Stomach (tissue), 9 donors: ENCODE results near the gene HOXD8. TPM values are rescaled to one million over a fixed set of nuclear protein-coding genes. Genes with fewer than 3 reads are reported as not detected.

Source experiments
- DNase-seq, 2 donors: peaks; one replicate each; pipeline versions ENCODE4 v3.0.0 to v3.0.0-alpha.2; 2013 to 2019
- H3K27ac ChIP-seq, 5 donors: fragments of 200-600 bp in 4 of 5; sonication (generic) in 4 of 5; one replicate each; pipeline ENCODE4 v1.5.1; 2013 to 2019; ENCODE audit warnings: mild to moderate bottlenecking in 1 of 5, moderate library complexity in 1 of 5
- H3K27me3 ChIP-seq, 3 donors: fragments of 200-600 bp; sonication (generic); one replicate each; pipeline ENCODE4 v1.5.1; 2017 to 2019; ENCODE audit warnings: mixed run types in 1 of 3
- H3K36me3 ChIP-seq, 4 donors: fragments of 200-600 bp; sonication (generic); 1 replicate in 3 of 4; 2 replicates in 1 of 4; pipeline ENCODE4 v1.5.1; 2016 to 2019
- H3K4me1 ChIP-seq, 4 donors: fragments of 200-600 bp; sonication (generic); one replicate each; pipeline ENCODE4 v1.5.1; 2016 to 2019
- H3K4me3 ChIP-seq, 4 donors: fragments of 200-600 bp; sonication (generic) in 3 of 4; one replicate each; pipeline ENCODE4 v1.5.1; 2016 to 2019; ENCODE audit warnings: mild to moderate bottlenecking in 1 of 4
- H3K9me3 ChIP-seq, 4 donors: fragments of 200-600 bp; sonication (generic); one replicate each; pipeline ENCODE4 v1.5.1; 2016 to 2019
- CTCF ChIP-seq, 7 experiments: fragments of 450-650 bp in 4 of 7; fragments of 200-600 bp in 3 of 7; sonication (generic) in 3 of 7; IDR thresholded peaks; one replicate each; pipeline ENCODE4 v1.5.1; 2016 to 2019; ENCODE audit warnings: antibody characterized with exemption in 7 of 7, control low read depth in 2 of 7, mild to moderate bottlenecking in 1 of 7
- EP300 ChIP-seq: sonication (generic); formaldehyde crosslinking; IDR thresholded peaks from one replicate; pipeline ENCODE4 v1.6.1; 2017; ENCODE audit warnings: antibody characterized with exemption
- POLR2A ChIP-seq, 4 donors: fragments of 450-650 bp; IDR thresholded peaks; one replicate each; pipeline ENCODE4 v1.6.1; 2016; ENCODE audit warnings: antibody characterized with exemption in 4 of 4, control low read depth in 2 of 4, mild to moderate bottlenecking in 1 of 4, moderate library complexity in 1 of 4
- POLR2AphosphoS5 ChIP-seq, 3 donors: sonication (generic); formaldehyde crosslinking; IDR thresholded peaks; one replicate each; pipeline ENCODE4 v1.6.1; 2016; ENCODE audit warnings: antibody characterized with exemption in 3 of 3
- WGBS, 5 donors: extraction: QIAGEN DNeasy Blood & Tissue Kit in 3 of 5; methylation state at CpG; one replicate each; pipeline versions ENCODE4 v1.1.5 to v1.1.7; 2013 to 2018; 5-methylcytosine and 5-hydroxymethylcytosine counted together
- intact Hi-C: fragments of 100-400 bp; cut with DNase I; formaldehyde crosslinking; loops from one replicate; pipeline ENCODE4 v1.15.1; 2023; ENCODE audit warnings: low total_unique reads
- polyA plus RNA-seq, 3 donors: library from polyadenylated mRNA; stranded (reverse); fragments of 200-250 nt; gene quantifications; one replicate each; pipeline ENCODE4 v1.2.3, GENCODE V29; 2013
- total RNA-seq, 5 donors: library from RNA; depleted of rRNA; stranded (reverse); fragments of >200 nt; gene quantifications; one replicate each; pipeline versions ENCODE4 v1.1.0 to v1.2.3, GENCODE V29; 2014 to 2016
- donor health status: healthy with polysubstance abuse.
- donor health status: Bipolar disorder and iron deficiency.
- donor health status: healthy.

HOXD8 gene
- total and polyA plus RNA-seq, 8 donors: 0.58 to 15.9 (median 1.8) TPM; not detected in 2

GRCh38 chr2:176149481-176149938 lies 20.0 kb downstream of the HOXD8 start:
- no peak overlapping the region for H3K4me3 ChIP-seq
- H3K27ac ChIP-seq: no peak overlapping the region
- WGBS, 5 donors: 15 to 30% (median 20%) methylated on average over 22 of the region's 22 CpGs
- H3K4me1 ChIP-seq: peaks cover 0 to 22% (median 9%) of the 10 kb centered on the region in 4 donors
- DNase-seq: peak in 1 of 2 donors; percentile 17
- no peaks in the 10 kb centered on the region for H3K9me3 ChIP-seq
- TF ChIP-seq EP300 (no peak), POLR2A (IDR thresholded peaks at IDR 0.05) (no peak), POLR2AphosphoS5 (IDR thresholded peaks at IDR 0.05) (no peak), CTCF (IDR thresholded peaks at IDR 0.05) (no peak)
- no peaks in the 10 kb centered on the region for H3K36me3 ChIP-seq
- intact Hi-C loops: no loop called here
- peaks cover 27 to 100% (median 98%) of the 10 kb centered on the region in 3 donors for H3K27me3 ChIP-seq

GRCh38 chr2:176149939-176150583 lies 20.6 kb downstream of the HOXD8 start:
- Histone ChIP-seq H3K9me3 (no peaks in the 10 kb centered on the region), H3K27ac (no peak overlapping the region), H3K36me3 (no peaks in the 10 kb centered on the region), H3K4me1 (peaks cover 0 to 22% (median 9%) of the 10 kb centered on the region in 4 donors), H3K4me3 (no peak overlapping the region), H3K27me3 (peaks cover 27 to 100% (median 97%) of the 10 kb centered on the region in 3 donors)
- WGBS, 5 donors: 11 to 30% (median 21%) methylated on average over 24 of the region's 24 CpGs
- intact Hi-C loops: no loop called here
- peak in 1 of 2 donors; percentile 11 for DNase-seq
- TF ChIP-seq POLR2AphosphoS5 (IDR thresholded peaks at IDR 0.05): no peak

GRCh38 chr2:176150584-176151441 lies 21.3 kb downstream of the HOXD8 start:
- Histone ChIP-seq H3K4me1 (peaks cover 0 to 22% (median 9%) of the 10 kb centered on the region in 4 donors), H3K36me3 (no peaks in the 10 kb centered on the region), H3K27ac (no peak overlapping the region), H3K27me3 (peaks cover 27 to 100% (median 97%) of the 10 kb centered on the region in 3 donors), H3K4me3 (no peak overlapping the region), H3K9me3 (no peaks in the 10 kb centered on the region)
- intact Hi-C loops: no loop called here
- TF ChIP-seq CTCF (IDR thresholded peaks at IDR 0.05) (no peak), POLR2A (IDR thresholded peaks at IDR 0.05) (no peak), POLR2AphosphoS5 (IDR thresholded peaks at IDR 0.05) (no peak), EP300 (no peak)
- peak in 1 of 2 donors; percentile 14 for DNase-seq
- 17 to 36% (median 21%) methylated on average over 6 to 14 of the region's 14 CpGs for WGBS, 5 donors

GRCh38 chr2:176151442-176152287 lies 22.2 kb downstream of the HOXD8 start, which contains the start of gene HOXD4:
Gene HOXD4 (plus strand): TSS chr2:176151550. CDS start chr2:176151634, 84 bp downstream.
- intact Hi-C loops: no loop called here
- H3K9me3 ChIP-seq: no peaks in the 10 kb centered on the region
- H3K4me1 ChIP-seq: peaks cover 0 to 23% (median 10%) of the 10 kb centered on the region in 4 donors
- WGBS, 5 donors: 6 to 19% (median 7%) methylated on average over 35 to 55 of the region's 55 CpGs
- peaks cover 32 to 100% (median 97%) of the 10 kb centered on the region in 3 donors for H3K27me3 ChIP-seq
- peak within 1 kb of the TSS; percentile 1 to 33 (median 6) for H3K4me3 ChIP-seq
- DNase-seq: peak in 1 of 2 donors; percentile 20
- no peaks in the 10 kb centered on the region for H3K36me3 ChIP-seq
- TF ChIP-seq POLR2AphosphoS5 (IDR thresholded peaks at IDR 0.05): no peak
- TF ChIP-seq CTCF (IDR thresholded peaks at IDR 0.05): no peak
- TF ChIP-seq EP300: no peak
- no peak for TF ChIP-seq POLR2A (IDR thresholded peaks at IDR 0.05)
- no peak within 1 kb of the TSS for H3K27ac ChIP-seq
